DMS 273 (cell line): ENCODE measurements around the gene NUP155.
"Not testable (repeated sequence)": the region's sequence is repeated elsewhere in the genome, so short reads cannot be mapped to it uniquely, and the experiment has no call there.

Source experiments
- DNase-seq: peaks from one replicate; lab custom pipeline; 2025; ENCODE audit not compliant: unreplicated experiment; lab: John Stamatoyannopoulos, UW

The NUP155 gene

DNA sequence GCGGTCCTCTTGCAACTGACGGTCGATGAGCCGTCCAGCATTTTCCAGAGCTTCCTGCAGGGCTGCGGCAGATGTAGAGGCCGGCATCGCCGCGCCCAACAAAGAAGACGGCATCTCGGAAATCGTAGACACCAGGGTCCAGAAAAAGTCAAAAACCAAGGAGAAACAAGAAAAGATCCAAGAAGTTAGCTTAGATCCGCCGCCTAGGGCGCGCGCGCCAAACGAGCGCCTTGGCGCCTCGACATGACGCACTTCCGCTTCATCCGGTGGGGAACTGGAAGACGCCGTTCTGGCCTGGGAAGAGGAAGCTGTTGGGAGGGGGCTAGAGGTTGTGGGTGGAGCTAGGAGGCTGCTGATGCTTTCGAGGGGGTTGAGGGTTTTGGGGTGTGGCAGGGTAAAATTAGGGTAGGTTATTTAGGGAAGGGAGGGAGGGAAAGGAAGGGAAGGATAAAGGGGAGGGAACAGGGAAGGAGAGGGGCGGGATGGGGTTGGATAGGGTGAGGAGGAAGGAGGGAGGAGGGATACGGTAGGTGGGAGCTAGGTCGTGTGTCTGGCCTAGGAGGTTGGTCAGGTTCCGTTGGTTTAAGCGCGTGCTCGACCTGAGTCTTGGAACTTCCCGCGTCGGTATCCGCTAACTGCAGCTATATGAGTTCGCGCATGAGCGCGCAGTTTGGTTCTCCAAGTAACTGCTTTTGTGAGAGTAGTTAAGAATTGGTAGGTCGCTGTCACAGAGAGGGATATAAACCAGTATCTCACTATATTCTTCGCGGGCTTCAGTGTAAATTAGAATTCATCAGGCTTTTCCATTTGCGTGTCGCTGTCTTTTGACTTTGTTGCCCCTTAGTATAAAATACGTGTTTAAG lies at the start of gene NUP155:
Gene NUP155 (minus strand): TSS at position 243 of the 863 bp plus-strand sequence. CDS start 129 bp downstream, at position 114.
- DNase-seq = peak; percentile 99

DNA sequence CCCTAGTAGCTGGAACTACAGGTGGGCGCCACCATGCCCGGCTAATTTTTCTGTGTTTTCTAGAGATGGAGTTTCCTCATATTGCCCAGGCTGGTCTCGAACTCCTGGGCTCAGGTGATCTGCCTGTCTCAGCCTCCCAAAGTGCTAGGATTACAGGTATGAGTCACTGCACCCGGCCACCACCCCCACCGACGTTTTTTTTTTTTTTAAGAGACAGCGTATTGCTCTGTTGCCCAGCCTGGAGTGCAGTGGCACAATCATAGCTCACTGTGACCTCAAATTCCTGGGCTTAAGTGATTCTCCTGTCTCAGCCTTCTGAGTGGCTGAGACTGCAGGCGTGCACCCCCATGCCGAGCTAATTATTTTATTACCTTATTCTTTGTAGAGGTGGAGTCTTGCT lies 46.4 kb upstream of the NUP155 start:
- DNase-seq = no peak

DNA sequence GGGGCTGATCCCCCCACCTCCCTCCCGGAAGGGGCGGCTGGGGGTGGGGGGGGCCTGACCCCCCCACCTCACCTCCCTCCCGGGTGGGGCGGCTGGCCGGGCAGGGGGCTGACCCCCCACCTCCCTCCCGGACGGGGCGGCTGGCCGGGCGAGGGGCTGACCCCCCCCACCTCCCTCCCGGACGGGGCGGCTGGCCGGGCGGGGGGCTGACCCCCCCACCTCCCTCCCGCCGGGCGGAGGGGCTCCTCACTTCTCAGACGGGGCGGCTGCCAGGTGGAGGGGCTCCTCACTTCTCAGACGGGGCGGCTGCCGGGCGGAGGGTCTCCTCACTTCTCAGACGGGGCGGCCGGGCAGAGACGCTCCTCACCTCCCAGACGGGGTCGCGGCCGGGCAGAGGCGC lies 44.5 kb upstream of the NUP155 start:
- not testable (repeated sequence) for DNase-seq

DNA sequence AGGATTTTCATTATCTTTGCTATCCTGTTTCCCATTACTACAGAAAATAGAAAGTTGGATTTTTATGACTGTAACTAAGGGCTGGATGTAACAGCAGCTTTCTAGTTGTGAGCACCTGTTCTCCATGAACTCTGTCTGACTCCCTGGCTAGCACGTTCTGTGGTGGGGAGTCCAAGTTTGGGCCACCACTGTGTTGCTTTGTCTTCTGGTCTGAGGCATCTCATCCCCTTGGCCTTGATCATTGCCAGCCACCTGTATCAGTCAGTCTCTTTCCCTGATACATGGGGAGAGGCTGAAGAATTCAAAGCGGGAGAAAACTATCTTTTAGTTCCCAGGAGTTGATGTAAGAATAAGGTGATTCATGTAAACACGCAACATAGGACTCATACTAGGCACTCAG lies 41.6 kb upstream of the NUP155 start:
- DNase-seq = no peak

DNA sequence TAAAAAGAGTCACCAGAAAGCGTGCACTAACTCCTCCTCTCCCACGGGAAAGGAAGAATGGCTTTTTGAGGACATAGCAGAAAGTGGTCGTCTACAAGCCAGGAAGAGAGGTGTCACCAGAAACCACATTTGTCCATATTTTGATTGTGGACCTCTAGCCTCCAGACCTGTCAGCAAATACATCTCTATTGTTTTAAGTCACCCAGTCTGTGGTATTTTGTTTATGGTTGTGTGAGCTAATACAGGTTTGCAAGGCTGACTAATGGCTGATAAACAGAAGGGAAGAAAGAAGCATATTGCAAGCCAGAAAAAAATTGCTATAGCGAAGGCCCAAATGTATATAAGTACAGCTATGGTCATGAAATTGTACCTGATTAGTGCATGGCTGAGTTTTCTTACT lies 29.6 kb upstream of the NUP155 start:
- DNase-seq = no peak

DNA sequence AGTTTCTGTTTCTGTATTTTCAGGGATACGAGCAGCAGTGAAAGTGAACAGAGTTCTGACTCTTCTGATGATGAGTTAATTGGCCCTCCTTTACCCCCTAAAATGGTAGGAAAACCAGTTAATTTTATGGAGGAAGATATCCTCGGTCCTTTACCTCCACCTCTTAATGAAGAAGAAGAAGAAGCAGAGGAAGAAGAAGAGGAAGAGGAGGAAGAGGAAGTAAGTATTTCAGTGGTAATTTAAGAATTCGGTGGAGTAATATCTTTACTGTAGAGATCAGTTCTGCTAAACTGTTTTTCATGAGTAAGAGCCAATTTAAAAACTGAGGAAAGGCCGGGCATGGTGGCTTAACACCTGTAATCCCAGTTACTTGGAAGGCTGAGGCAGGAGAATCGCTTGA lies 25.4 kb upstream of the NUP155 start:
- no peak for DNase-seq

DNA sequence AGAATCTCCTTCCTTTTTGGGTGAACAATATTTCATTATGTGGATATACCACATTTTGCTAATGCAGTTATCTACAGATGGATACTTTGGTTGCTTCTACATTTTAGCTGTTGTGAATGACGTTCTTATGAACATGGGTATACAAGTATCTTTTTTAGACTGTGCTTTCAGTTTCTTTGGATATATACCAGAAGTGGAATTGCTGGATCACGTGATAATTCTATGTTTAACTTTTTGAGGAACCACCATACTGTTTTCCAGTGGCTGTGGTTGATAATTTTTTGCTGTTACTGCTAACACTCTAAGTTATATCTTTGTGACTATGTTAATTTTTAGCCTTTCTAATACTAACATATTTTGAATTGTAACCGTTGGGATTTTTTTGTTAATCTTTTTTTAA lies 20.7 kb upstream of the NUP155 start:
- DNase-seq = no peak

DNA sequence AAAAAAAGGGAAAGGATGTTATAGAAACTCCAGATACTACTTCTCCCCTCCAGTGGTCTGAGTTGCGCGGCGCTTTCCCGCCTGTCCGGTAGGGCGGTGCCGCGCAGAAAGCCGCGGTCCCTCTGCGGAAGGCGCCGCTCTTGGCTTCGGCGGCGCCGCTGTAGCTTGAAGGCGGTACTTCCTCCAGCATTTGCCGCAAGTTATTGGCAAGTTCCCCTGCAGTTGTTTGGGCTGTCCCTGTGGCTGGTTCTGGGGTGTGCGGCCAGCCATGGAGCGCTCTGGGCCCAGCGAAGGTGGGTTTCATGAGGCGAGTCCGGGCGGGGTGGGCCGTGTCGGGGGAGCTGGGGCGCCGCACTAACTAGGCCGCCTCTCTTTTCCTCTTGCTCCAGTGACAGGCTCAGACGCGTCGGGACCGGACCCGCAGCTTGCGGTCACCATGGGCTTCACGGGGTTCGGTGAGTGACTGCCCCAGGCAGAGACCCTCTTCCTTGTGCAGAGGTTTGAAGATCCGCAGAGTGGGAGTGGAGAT lies 8.3 kb upstream of the NUP155 start, which contains the start of gene WDR70:
Gene WDR70 (plus strand): TSS at position 219 of the 529 bp plus-strand sequence. CDS start 50 bp downstream, at position 269.
- DNase-seq = peak; percentile 96

DNA sequence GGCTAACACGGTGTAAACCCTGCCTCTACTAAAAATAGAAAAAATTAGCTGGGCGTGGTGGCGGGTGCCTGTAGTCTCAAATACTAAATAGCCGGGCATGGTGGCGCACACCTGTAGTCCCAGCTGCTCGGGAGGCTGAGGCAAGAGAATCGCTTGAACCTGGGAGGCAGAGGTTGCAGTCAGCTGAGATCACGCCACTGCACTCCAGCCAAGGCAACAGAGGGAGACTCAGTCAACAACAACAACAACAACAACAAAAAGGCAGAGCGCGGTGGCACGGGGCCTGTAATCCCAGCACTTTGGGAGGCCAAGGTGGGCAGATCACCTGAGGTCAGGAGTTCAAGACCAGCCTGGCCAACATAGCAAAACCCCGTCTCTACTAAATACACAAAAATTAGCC lies 7.2 kb upstream of the NUP155 start:
- not testable (repeated sequence) for DNase-seq

DNA sequence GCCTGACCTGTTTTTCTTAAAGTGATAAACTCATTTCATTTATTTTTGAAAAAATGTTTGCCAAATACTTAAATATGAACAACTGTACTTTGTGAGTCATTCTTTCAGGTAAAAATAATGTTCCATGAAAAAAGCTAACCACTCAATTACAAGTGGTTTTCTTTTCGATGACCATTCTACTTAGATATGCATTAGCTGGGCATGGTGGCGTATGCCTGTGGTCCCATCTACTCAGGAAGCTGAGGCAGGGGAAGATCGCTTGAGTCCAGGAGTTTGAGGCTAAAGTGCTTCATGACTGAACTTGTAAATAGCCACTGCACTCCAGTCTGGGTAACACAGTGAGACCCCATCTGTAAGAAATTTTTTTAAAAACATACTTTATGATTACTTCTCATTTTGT lies 4.2 kb upstream of the NUP155 start:
- no peak for DNase-seq

DNA sequence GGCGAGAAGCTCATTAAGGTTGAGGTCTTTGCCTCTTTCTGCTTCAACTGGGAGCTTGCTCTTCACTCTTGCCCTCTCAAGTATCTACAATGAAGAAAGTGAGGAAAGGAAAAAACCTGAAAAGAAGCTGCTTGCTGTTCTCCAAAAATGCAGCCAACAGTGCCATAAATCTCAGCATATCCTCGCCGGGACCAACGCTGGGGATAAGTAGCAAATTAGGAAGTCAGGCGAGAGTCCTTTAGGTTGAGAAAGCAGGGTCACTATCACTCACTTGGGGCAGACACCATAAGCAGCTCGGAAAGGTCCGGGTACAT lies 399 bp downstream of the NUP155 start:
- DNase-seq = peak; percentile 56

DNA sequence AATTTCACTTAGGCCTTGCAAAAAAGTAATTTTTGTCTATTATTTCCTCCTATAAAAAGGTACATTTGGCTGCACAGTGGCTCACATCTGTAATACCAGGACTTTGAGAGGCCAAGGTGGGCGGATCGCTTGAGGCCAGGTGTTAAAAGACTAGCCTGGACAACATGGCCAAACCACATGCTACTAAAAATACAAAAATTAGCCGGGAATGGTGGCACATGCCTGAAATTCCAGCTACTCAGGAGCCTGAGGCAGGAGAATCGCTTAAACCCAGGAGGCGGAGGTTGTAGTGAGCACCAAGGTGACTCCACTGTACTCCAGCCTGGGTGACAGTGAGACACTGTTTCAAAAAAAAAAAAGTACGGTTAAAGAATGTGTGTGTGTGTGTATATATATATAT lies 15.7 kb downstream of the NUP155 start:
- DNase-seq = no peak

DNA sequence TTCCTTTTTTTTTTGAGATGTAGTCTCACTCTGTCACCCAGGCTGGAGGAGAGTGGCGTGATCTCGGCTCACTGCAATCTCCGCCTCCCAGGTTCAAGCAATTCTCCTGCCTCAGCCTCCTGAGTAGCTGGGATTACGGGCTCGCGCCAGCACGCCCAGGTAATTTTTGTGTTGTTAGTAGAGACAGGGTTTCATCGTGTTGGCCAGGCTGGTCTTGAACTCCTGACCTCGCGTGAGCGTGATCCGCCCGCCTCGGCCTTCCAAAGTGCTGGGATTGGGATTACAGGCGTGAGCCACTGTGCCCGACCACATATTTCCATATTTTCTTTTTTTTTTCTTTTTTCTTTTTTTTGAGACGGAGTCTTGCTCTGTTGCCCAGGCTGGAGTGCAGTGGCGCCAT lies 28.2 kb downstream of the NUP155 start:
- not testable (repeated sequence) for DNase-seq

DNA sequence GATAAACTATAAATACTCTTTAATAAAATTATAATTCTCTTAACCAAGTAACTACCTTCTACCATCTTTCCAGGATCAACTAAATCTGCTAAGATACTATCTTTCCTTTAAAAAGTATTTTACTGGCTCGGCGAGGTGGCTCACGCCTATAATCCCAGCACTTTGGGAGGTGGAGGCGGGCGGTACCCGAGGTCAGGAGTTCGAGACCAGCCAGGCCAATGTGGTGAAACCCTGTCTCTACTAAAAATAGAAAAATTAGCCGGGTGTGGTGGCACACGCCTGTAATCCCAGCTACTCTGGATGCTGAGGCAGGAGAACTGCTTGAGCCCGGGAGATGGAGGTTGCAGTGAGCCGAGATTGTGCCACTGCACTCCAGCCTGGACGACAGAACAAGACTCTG lies 36.2 kb downstream of the NUP155 start:
- DNase-seq = not testable (repeated sequence)

DNA sequence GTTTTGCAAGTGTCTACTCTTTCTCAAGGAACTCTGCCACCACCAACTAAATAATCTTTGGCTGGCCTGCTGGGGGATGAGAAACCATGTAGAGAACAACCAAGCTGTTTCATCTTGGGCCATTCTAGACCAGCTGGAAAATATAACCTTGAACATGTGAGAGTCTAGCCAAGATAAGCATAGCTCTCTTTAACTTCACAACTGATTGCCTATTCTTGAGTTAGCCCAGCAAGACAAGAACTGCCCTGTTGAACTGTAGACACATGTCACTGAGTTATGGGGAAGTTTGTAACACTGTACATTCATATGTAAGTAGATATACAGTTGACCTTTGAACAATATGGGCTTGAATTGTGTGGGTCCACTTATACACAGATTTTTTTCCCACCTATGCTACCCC lies 44.4 kb downstream of the NUP155 start:
- DNase-seq = no peak

DNA sequence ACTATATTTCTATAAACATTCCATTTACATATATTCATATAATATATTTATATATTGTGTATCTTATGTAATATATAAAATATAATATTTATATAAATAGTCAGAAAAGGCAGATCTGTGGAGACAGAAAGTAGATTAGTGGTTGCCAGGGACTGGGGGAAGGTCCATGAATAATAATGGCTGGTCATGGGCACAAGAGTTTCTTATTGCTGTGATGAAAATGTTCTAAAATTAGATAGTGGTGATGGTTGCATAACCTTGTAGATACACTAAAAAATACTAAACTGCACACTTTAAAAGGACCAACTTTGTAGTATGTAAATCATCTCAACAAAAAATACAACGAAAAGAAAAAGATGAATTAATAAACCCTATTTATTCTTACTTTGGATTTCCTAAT lies 47.3 kb downstream of the NUP155 start:
- no peak for DNase-seq

DNA sequence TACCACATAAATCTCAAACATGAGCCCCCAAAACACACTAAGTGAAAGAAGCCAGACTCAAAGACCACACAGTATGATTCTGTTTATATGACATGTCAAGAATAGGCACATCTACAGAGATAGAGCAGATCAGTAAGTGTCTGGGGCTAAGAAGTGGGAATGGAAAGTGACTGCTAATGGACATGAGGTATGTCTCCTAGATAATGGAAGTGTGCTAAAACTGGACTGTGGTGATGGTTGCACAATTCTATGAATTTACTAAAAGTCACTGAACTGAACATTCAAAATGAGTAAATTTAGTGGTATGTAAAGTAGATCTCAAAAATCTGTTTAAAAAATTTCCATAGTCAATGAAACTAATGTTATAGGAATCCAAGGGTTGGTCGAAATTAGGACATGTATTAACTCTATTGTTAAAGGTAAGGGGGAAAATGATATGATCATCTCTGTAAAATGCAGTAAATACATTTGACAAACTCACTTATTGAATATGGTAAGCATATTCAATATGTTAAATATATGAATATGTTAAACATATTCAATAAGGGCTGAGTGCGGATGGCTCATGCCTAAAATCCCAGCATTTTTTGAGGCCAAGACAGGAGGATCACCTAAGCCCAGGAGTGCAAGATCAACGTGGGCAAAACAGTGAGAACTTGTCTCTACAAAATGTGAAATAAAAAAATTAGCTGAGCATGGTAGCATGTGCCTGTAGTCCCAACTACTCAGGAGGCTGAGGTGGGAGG lies 51.7 kb downstream of the NUP155 start:
- no peak for DNase-seq

DNA sequence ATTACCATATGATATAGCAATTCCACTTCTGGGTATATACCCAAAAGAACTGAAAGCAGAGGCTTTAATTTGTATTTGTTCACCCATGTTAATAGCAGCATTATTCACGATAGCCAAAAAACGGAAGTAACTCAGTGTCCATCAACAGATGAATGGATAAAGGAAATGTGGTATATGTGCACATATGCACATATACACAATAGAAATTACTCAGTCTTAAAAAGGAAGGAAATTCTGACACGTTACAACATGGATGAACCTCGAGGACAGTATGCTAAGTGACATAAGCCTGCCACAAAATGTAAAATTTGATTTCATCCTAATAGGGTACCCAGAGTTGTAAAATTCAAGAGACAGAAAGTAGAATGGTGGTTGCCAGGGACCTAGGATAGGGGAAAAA lies 54.9 kb downstream of the NUP155 start:
- DNase-seq = no peak

DNA sequence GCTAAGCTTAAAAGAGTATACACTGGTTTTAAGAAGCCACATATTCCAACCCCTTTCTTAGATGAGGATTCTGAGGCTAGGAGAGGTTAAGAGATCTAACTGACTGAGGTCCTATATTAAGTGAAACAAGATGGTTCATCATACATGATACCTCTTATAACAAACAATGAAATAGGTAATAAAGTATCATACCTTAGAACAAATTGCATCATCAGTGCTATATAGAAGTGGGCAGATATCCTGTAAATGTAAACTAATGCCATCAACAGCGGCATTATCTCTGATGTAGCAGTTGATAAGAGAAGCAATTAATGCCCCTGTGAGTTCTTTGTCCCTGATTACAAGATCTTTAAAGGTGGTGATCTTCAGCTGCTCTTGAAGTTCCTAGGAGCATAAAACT lies 60.5 kb downstream of the NUP155 start:
- no peak for DNase-seq

DNA sequence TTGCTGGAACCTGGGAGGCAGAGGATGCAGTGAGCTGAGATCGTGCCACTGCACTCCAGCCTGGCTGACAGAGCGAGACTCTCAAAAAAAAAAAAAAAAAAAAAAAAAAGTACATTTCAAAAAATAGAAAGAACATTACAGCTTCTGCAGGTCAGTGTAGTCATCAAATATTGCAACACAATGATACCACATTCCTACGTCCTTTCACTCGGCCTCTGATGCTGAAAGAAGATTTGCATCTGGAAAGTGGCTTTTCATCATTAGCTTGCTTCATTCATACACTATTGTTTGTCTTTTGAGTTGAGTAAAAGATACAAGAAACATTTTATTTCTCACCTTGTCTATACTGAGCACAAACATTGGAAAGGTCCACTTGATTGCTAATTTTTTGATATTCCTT lies 62.1 kb downstream of the NUP155 start:
- DNase-seq = no peak

DNA sequence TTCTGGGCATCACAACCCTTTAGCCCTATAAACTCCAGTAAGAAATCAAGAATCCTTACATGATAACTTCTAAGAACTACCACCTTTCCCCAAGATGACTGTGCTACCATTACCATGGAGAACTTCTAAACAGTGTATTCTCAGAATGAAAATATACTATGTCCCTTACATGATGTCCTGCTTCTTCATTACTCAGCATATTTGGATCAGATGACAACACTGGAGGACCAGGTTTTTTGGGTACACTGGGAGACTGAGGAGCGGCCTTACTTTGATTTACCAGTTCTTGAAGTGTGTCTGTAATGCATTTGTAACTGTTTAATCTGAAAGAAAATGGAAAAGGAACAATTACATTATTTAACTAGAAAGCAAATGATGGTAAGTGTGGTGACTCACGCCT lies 66.0 kb downstream of the NUP155 start:
- no peak for DNase-seq

DNA sequence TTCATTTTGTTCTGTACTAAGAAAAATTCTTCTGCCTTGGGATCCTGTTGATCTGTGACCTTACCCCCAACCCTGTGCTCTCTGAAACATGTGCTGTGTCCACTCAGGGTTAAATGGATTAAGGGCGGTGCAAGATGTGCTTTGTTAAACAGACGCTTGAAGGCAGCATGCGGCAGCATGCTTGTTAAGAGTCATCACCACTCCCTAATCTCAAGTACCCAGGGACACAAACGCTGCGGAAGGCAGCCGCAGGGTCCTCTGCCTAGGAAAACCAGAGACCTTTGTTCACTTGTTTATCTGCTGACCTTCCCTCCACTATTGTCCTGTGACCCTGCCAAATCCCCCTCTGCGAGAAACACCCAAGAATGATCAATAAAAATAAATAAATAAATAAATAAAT lies 74.6 kb downstream of the NUP155 start:
- not testable (repeated sequence) for DNase-seq
